DMS153 treated with DMSO at 0.1 percent for 48 hours (cell line): ENCODE data around the gene CPLX4.
"Not testable (repeated sequence)": the region's sequence is repeated elsewhere in the genome, so short reads cannot be mapped to it uniquely, and the experiment has no call there.

Experiments
- DNase-seq: peaks from one replicate; lab custom pipeline; 2025; ENCODE audit not compliant: unreplicated experiment; lab: John Stamatoyannopoulos, UW

CPLX4 gene

GRCh38 chr18:59271606-59272220 lies 46.7 kb downstream of the CPLX4 start:
- no peak for DNase-seq

GRCh38 chr18:59270689-59271257 lies 47.7 kb downstream of the CPLX4 start:
- no peak for DNase-seq

GRCh38 chr18:59269563-59270119 lies 48.8 kb downstream of the CPLX4 start:
- no peak for DNase-seq

GRCh38 chr18:59268721-59269562 lies 49.5 kb downstream of the CPLX4 start:
- peak; percentile 63 for DNase-seq

GRCh38 chr18:59268127-59268720 lies 50.2 kb downstream of the CPLX4 start:
- no peak for DNase-seq

- no peak for DNase-seq
Measured at GRCh38 chr18:59267503-59268126, 50.8 kb downstream of the CPLX4 start.

GRCh38 chr18:59266886-59267502 lies 51.5 kb downstream of the CPLX4 start:
- no peak for DNase-seq

GRCh38 chr18:59266459-59266858 lies 52.0 kb downstream of the CPLX4 start:
- no peak for DNase-seq

GRCh38 chr18:59265974-59266369 lies 52.5 kb downstream of the CPLX4 start:
- DNase-seq: no peak

GRCh38 chr18:59265246-59265973 lies 53.0 kb downstream of the CPLX4 start:
- DNase-seq: peak; percentile 41

- no peak for DNase-seq
Measured at GRCh38 chr18:59264651-59265245, 53.7 kb downstream of the CPLX4 start.

- DNase-seq: no peak
Measured at GRCh38 chr18:59264121-59264571, 54.3 kb downstream of the CPLX4 start.

- no peak for DNase-seq
Measured at GRCh38 chr18:59263661-59264060, 54.8 kb downstream of the CPLX4 start.

- DNase-seq: not testable (repeated sequence)
Measured at GRCh38 chr18:59262243-59262642, 56.2 kb downstream of the CPLX4 start.

- not testable (repeated sequence) for DNase-seq
Measured at GRCh38 chr18:59261842-59262241, 56.6 kb downstream of the CPLX4 start.

GRCh38 chr18:59255491-59255890 lies 63.0 kb downstream of the CPLX4 start:
- not testable (repeated sequence) for DNase-seq

GRCh38 chr18:59249199-59249774 lies 69.2 kb downstream of the CPLX4 start:
- peak; percentile 71 for DNase-seq

- DNase-seq: no peak
Measured at GRCh38 chr18:59246796-59247195, 71.7 kb downstream of the CPLX4 start.
